Epithelial cell of esophagus (primary cell): ENCODE measurements around the gene CD200.

ENCODE experiments used
- DNase-seq: peaks from one replicate; pipeline ENCODE4 v3.0.0; 2010; ENCODE audit warnings: low read depth
- H3K4me3 ChIP-seq: 2 replicates; pipeline ENCODE4 v1.5.1; 2011; ENCODE audit warnings: mild to moderate bottlenecking, low read length, control low read depth
- CTCF ChIP-seq: IDR thresholded peaks from 2 replicates; pipeline ENCODE4 v1.5.1; 2011; ENCODE audit warnings: low read depth, mild to moderate bottlenecking, low read length, control low read depth, inconsistent platforms; ENCODE audit not compliant: insufficient read depth; ENCODE audit errors: missing control alignments

CD200 gene

GRCh38 chr3:112314649-112315048 lies 18.3 kb upstream of the CD200 start:
- no peak for DNase-seq
- H3K4me3 ChIP-seq = no peak overlapping the region
- TF ChIP-seq CTCF = no peak

- H3K4me3 ChIP-seq = no peak overlapping the region
- TF ChIP-seq CTCF = no peak
- peak; percentile 29 for DNase-seq
These were observed 17.2 kb upstream of the CD200 start for GRCh38 chr3:112315791-112316190.

- TF ChIP-seq CTCF = no peak
- DNase-seq = peak; percentile 53
- no peak overlapping the region for H3K4me3 ChIP-seq
These were observed 13.3 kb upstream of the CD200 start for GRCh38 chr3:112319516-112320276.

DNA sequence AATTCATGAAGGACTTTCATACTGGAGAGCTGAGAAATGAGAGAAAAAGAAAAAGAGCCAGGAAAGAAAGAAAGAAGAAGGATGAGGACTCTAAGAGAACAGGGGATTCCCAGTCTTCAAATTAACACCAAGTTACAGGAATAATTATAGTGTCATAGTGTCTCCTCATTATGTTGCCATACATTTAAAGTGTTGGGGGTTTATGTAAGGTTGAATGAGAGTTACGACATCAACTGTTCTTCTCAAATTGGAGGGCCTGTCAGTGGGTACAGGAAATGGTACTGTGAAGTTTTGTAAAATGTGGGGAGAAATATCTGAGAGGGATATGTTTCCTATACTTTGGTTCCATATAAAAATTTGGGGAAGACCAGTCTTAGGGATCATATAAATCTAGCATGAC lies 12.3 kb upstream of the CD200 start:
- no peak overlapping the region for H3K4me3 ChIP-seq
- TF ChIP-seq CTCF = no peak
- no peak for DNase-seq

DNA sequence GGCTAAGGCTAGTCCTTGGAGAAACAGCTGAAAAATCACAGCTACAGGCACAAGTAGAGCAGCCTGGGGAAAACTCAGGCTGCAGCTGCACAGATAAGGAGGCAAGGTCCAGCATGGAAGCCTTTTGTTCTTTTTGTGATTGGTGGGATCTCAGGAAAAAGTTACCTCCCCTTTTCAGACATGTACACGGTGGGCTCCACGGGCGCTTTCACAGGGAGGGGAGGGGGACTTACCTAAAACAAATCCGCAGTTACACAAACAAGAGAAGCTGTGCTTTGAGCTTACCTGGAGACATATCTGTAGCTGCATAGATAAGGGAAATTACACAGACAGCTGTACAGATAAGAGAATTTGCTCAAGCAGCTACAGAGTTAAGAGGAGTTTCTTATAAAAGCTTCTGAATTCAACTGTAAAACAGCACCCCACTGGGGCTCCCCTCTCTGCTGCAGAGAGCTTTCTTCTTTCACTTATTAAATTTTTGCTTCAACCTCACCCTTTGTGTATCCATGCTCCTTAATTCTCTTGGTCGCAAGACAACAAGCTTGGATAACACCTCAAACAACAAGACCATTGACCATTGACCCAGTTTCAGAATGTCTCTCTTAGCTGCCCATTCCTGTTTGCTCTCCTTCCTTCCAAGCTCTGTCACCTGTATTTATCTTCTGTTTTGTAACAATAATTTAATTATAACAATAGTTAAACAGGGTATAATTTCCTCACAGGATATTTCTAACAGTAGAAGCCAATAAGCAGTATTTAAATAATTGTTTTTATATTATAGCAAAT lies 10.9 kb upstream of the CD200 start:
- no peak for DNase-seq
- no peak overlapping the region for H3K4me3 ChIP-seq
- TF ChIP-seq CTCF = no peak

DNA sequence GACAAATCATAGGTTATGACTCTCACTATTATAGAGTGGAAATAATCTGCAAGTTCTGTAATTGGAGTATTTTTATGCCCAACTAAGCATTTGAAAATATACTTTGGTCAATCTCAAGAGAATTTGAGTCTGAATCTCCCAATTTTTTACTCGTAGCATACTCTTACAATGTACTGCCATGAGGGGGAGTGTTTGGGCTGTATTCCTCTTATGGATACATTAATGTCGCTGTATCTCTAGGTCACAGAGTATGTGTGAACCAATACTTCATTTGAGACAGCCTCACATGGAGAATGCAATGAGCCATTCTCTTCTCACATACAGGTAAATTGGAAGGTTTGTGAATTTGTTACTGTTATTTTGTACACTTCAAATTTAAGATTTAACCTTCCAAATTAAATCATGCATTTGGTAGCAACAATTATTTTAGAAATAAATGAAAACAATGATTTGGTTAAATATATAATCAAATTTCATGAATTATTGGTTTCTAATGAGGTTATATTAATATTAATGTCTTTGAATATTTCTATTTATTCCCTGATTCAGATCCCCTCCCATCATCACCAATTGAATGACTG lies 5.5 kb upstream of the CD200 start:
- TF ChIP-seq CTCF = peak; percentile 72
- H3K4me3 ChIP-seq = no peak overlapping the region
- DNase-seq = peak; percentile 70
